ENCODE data around the gene MROH7.

- TF ChIP-seq CTCF (IDR thresholded peaks at IDR 0.05), result no peak
- TF ChIP-seq POLR2AphosphoS5 (IDR thresholded peaks at IDR 0.05), result no peak
- no peak for TF ChIP-seq POLR2A (IDR thresholded peaks at IDR 0.05)
Measured at GRCh38 chr1:54709547-54710292, 68.1 kb downstream of the MROH7 start.
